Brain pericyte (primary cell): ENCODE results near the gene WDR7.

Experiments used
- DNase-seq: peaks from one replicate; pipeline ENCODE4 v3.0.0-alpha.2; 2012; ENCODE audit warnings: low read depth, low spot score

The WDR7 gene

DNA sequence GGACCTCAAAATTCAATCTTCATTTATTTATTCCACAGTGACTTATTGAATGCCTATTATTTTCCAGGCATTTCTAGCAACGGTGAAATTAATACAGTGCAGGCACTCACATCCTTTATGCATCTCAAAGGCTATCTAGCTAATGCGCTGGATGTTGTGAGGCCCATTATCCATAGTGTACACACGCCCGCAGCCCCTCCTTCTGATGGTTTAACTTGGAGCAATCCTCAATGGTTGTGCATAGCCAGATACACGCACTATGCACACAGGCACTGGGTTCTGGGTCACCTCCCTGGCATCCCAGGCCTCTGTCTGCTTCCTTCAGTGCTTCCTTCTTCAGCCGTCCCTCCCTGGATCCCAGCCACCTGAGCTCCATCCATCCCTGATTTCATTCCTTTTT lies 387.2 kb downstream of the WDR7 start:
- DNase-seq, result no peak

DNA sequence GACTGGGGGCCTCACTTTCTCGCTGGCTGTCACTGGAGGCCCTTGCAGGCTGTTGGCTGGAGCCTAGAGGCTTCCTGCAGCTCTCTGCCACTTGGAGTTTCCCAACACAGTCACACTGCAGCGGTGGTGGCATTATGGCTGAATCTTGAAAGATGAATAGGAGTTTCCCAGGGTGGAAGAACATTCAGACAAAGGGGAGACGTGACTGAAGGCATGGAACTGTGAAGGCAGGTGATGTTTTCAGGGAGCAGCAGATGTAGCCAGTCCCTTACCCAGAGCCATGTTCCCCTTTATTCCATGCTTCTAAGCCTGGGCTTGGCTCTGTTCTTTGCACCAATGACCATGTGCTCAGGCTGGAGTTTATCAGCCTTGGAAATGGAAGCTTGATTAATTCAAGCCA lies 389.0 kb downstream of the WDR7 start:
- no peak for DNase-seq

DNA sequence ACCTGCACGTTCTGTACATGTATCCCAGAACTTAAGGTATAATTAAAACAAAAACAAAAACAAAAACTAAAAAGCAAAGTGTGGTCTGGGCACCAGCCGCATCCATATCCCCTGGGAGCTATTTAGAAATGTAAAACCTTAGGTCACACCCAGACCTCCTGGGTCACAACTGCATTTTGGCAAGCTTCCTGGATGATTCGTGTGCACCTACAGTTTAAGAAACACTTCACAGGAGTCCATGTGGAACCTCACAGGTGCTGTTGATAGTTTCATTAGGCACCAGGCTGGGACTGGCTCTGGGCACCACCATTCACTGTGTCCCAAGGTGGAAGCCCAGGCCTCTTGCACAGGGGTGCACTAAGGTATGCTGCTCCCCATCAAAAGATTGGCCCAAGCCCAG lies 392.1 kb downstream of the WDR7 start:
- no peak for DNase-seq

DNA sequence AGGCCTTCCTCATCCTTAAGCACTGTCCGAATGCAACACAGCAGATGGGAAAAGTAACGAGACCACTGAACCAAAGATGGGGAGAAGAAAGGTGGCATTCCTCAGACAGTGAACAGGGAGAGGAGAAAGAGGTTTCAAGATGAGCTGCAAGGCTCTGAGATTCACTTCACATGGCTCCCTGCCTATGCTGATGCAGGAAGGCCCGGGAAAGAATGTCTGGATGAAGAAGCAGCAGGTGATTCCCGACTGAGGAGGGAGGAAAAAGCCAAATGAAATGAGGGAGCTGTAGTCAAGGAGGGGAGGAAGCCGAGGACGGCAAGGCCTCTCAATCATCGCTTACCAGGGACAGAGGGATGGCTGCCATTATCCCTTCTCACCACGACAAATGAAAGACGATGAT lies 397.2 kb downstream of the WDR7 start:
- DNase-seq, result no peak

DNA sequence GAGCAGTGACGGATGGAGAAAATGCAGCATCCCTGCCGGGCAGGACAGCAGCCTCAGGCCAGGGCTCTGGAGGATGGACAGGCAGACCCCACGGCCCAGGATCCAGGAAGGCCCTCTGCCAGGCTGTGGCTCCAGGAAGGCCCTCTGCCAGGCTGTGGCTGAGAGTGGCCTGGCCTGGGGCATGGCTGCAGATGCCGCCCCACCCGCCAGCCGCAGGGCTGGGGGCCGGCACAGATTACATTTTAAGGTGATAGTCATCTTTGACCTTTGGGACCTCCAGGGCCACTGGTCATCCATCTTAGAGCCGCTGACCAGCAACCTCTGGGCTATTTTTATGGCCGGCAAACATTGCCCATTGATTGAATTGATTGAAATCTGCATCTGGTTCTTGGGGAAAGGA lies 397.7 kb downstream of the WDR7 start:
- no peak for DNase-seq

DNA sequence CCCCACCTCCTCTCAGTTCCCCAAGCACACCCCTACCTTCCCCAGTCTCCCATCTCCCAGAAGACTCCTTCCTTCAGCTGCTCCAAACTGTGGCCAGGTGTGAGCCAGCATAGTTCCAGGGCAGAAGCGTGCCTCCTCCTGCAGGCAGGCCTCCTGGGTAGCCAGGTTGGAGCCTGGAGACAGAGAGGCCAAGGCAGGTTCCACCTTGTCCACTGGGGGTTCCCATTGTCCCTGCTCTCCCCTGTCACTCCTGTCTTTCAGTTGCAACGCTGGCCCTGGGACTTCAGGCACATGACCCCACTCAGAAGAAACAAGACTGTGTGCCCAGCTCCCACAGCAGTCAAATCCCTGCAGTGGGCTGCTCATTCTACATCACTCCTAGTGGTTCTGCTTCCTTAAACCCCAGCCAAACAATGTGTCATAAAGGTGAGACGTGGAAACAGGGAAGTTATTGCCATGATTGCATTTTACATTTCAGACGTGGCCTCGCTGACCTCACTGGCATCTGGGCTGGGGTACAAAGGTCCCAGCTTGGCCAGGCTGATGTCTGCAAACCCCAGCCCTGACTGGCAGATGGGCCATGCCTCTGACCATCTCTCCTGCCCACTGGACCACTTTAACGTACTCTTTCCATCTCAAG lies 399.3 kb downstream of the WDR7 start:
- DNase-seq, result no peak

DNA sequence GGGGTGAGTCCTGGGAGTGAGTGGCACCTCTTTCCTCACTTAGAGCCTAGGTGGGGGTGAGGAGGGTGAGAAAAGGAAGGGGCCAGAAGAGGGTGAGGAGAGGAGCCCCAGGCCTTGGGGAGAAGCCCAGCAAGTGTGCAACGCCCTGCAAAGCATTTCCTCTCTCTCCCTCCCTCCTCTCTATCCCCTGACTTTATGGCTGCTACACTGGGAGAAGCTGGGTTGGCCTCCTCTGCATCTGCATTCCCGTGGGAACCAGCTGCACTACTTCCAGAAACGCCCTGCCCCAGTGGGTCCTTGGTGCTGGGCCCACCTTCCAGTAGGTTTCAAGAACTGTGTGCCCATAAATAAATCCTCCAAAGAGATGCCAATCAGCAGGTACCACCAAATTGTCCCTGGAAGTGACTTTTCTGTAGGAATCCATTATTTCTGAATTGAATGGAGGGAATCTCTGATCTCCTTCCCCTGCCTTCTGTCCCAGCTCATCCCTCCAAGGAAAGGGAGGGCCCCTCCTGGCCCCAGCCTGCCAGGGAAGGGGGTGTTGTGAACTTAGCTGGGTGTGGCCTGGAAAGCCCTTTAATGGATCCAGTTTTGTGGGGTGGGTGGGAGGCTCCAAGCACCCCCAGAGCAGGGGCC lies 400.0 kb downstream of the WDR7 start:
- DNase-seq, result no peak

DNA sequence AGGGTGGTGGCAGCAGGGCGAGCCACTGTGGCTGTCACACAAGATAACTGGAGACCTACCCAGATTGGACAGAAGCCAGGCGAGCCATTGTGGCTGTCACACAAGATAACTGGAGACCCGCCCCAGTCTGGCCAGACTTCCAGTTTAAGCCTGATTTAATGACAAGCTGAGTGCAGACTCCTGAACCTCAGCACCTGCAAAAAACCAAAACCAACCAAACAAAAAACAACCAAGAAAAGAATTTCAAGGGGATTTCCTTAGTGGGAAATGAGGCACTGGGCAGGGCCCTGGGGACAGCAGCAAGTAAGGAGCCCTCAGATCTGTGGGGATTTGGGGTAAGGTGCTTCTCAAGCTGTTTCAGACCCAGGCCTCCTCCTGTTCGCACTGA lies 400.5 kb downstream of the WDR7 start:
- no peak for DNase-seq

DNA sequence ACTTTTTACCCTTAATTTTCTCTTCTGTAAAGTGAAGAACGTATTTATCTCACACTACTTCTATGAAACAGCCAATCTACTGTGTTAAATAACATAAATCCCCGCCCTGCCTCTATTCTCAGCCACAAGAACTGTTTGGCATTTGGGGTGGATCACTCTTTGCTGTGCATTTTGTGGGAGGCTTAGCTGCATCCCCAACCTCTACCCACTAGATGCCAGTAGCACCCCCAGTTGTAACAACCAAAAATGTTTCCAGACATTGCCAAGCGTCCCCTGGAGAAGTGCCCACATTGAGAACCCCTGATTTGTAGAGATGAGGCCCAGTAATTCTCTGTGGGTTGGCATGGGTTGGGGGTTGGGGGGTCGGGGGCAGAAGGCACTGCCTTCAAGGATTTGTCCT lies 401.0 kb downstream of the WDR7 start:
- DNase-seq, result no peak

DNA sequence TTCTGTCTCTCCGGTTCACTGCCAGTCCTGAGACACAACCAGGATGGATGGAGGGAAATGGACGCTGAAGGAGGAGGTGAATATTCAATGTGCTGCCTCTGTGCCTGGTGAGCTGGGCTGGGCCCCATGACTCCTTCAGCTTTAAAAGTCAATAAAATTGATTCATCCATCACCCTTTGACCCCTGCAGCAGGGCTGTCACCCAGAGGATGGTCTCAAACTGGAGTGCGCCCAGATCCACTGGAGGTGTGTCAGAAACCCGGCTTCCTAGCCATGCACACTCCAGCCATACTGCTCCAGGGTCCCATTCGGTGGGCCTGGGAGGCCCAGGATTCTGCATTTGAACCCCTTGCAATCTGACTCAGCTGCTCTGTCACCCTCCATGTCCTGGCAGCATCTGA lies 401.6 kb downstream of the WDR7 start:
- no peak for DNase-seq

DNA sequence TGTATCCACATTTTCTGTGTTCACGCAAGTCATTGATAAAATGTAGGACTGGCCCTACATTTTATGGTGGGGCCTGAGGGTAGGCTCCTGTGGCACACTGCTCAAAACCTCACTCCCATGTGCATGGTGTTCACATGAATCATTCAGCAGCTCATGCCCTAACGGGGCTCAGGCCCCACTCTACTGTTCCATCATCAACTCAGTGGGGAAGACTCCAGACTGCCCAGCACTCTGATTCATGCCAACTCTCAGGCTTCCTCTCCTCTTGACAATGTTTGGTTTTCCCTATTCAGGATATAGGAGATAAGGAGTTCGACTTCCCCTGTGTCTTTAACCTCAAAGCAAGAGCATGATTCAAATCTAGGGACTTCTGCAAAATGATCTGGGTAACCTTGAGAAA lies 403.7 kb downstream of the WDR7 start:
- DNase-seq, result no peak

DNA sequence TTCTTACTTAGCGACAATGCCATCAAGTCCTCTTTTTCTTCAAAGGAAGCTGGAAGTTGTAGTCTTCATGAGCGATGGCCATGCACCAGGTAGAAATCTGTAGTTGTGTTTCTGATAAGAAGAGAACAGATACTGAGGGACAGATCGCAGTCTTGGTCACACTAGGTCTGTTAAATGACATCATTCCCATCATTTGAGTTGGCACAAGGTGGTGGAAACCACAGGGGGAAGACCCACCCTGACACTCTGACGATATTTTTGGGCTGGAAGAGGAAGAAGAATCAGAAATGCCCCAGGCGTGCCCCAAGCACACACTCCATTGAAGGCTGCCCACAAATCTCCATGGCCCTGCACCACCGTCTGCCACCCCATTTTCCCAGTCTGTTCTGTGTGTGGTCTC lies 406.7 kb downstream of the WDR7 start:
- DNase-seq, result no peak

DNA sequence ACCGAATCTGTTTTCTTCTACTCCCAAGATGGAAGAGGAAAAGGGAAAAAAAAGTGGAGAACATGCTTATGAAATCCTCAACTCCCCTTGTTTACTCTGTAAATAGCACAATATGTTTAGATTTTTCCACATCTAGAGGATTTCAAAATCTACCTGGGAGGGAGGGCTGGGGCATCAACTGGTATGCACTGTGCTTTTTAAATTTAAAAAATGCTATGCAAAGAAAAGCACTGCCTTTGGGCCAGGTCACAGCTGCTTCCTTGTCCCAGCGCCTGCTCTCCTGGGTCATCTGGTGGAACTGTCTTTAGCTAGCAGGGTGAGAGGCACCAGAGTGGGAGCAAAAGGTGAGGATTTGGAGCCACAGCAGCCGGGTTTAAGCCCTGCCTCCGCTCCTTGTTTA lies 407.6 kb downstream of the WDR7 start:
- DNase-seq, result no peak

DNA sequence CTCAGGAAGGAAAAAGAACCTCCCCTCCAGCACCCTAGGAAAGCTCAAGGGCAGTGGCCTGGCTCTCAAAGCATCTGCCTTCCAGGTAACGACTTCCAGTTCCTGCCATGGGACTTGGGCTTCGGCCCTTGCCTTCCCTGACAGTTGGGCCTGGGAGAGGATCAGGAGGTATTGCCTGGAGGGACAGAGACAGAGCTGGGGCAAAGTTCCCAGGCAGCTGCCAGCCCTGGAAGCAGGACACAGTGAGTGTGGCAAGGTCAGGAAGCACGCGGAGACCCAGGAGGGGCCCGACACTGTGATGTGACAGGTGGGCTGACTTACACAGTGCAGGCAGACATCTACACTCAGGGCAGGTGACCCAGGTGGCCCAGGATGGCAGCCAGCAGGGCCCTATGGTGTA lies 408.2 kb downstream of the WDR7 start:
- DNase-seq, result no peak

DNA sequence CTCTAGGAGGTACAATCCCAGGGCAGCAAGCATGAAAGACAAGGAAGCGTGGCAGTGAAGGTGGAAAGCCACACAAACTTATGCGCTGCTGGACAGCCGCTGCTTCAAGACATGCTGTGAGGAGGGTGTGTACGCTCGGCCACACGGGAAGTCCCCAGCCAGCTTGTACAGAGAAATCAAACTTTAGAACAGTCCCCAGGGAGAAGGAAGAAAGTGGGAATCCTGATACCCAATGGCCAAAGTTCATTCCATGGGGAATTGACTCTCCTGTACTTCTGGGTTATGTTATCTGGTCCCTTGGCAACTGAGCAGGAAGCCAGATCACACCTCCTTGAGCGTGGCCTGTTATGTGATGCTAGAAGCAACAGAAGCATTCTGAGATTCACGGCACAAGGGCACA lies 409.7 kb downstream of the WDR7 start:
- DNase-seq, result no peak

DNA sequence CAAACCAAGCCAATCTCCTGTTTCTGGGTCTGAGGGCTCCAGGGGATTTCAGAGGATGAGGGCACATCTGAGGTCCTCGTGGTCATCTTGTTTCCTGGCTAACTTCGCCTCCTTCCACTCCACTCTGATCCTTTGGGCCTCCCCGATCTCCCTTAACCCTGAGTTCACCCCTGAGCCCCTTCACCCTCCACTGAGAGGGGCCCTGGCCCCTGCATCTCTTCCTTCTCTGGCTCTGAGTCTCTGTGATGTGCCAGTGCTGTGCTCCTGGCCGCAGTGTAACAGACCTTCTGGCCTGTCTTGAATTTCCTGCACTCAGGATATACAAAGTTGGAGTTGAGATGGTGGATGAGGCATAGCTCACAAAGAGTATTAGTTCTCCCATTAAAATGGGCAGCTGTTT lies 411.0 kb downstream of the WDR7 start:
- no peak for DNase-seq

DNA sequence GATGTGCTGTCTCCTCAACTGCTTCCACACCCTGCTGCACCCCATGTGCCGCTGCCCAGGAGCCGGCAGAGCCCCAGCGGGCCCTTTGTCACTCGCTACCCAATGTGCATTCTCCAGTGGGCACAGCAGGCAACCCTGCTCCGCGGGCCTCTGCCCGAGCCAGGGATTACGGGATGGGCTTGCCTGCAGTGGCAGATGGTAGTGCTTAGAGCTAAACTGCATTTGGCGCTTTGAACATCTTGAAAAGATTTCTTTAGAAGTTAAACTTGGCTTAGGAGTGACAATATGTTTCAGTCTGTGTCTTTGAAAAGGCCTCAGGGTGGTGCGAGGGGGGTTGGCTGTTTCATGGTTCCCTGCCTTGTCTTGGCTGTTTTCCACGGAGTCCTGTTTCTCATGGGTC lies 411.7 kb downstream of the WDR7 start:
- no peak for DNase-seq

DNA sequence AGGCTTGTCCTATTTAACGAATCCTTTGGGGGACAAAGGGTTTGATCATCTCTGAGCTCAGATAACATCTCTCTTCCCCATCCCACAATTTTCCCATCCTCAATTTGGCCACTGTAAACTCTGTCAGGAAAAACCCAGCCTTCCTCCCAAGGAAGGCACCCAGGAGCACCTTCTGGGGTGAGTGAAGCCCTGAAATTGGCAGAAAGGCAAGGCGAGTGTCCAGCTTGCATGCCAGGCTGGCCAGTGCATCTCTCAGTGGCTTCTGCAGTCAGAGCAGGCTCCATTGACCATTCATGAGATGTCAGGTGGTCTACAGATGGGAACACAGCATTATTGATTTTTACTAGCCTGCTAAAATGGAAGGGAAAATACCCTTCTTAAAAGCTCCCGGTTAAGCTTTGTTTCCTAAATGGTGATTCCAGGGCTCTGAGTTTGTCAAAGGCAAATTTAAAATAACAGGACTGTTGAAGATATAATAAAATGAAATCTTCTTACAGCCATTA lies 412.5 kb downstream of the WDR7 start:
- no peak for DNase-seq

DNA sequence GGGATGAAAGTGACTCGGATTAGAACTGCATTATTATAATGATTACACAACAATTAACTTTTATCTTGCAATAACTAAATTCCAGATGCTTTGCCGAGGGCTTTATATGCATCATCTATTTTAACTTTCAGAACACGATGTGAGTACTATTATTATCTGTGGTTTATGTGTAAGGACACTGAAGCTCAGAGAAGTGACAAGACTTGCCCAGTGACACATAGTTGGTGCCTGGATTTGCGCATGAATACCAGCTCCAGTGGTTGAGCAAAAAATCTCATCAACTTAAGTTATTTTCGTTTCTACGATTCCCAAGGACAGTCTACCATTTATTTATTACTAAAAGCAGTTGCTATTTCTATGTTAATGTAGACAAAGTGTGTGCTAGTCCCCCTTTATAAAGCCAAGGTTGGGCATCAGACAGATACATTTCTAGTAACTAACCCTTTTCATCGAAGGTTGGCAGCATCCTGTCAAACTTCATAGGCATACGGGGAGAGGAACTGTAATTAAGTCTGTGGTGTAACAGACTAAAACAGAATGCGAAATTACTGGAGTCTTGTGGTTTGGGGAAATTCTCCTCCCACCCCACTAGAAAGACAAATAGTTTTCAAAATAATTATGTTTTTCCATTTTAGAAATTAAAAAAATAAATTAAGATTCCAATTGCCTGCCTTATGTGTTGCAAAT lies 422.5 kb downstream of the WDR7 start:
- DNase-seq, result no peak

DNA sequence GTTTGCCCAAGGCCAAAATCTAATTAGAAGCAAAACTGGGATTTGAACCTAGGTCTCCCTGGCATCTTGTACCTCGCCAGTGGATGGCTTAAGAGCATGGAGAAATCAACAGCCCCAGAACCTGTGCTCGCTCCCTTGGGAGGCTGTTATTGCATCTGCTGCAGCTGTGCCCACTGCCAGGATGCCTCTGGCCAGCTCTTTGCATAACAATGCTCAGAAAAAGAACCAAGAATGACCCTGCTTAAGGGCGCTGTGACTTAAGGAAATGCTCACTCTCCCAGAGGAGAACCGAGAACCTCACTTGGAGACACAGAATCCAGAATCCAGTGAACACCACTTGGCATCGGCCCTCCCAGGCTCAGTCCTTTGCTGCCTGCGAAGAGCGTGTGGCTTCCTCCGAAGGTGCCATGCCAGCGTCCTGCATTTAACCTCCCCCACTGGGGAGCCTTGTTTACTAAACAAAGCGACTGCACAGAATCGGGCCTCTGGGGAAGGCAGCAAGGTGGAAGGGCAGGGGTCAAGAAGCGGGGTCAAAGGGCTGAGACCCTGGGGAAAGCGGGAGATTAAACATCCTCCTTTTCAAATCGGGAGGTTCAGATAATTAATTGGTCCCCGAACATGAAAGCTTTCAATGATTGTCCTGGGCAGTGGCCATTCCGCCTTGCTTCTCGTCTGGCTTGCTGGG lies 424.7 kb downstream of the WDR7 start:
- no peak for DNase-seq

DNA sequence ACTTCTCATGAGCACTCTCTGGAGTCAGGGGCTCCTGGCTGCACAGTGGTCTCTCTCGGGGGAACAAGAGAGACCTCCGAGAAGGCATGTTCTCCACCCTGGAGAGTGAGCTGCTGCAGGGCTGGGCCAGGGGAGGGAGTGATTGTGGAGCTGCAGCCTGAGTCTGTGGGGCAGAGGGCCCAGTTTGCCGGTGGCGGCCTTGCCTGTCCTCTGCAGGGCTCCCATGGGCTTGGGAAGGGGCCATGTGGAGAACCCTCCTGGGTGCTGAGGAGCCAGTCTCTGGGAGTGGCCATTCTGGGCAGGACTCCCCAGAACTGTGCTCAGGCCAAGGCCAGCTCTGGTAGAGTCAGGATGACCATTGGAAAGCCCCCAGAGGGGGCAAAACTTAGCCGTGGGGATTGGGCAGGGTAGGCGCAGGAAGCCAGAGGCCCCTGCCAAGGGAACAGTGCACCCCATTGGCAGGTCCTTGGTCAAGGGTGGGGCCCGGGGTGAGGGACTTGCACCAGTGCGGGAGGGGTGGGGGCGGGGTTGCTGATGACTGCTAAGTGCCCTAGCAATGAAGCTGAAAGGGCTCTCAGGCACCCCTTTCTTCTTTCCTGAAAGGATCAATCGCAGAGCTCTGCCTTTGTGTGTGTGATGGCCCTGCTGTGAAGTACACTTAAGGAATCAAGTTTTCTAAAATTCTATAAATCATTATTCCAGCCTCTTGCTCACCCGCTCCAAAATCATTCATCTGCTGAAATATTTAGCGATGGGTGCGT lies 426.0 kb downstream of the WDR7 start:
- no peak for DNase-seq
